LNCAP (cell line): ENCODE data around the gene SMARCA4.

Experiments
- TF ChIP-seq, protein P1 (sequence below): fragments of 450-650 bp; IDR thresholded peaks from 2 replicates; pipeline ENCODE4 v1.5.1; 2017; ENCODE audit warnings: mild to moderate bottlenecking

Gene SMARCA4

GRCh38 chr19:11091703-11092153 is 130.9 kb downstream of the SMARCA4 start:
- TF ChIP-seq, protein P1, sequence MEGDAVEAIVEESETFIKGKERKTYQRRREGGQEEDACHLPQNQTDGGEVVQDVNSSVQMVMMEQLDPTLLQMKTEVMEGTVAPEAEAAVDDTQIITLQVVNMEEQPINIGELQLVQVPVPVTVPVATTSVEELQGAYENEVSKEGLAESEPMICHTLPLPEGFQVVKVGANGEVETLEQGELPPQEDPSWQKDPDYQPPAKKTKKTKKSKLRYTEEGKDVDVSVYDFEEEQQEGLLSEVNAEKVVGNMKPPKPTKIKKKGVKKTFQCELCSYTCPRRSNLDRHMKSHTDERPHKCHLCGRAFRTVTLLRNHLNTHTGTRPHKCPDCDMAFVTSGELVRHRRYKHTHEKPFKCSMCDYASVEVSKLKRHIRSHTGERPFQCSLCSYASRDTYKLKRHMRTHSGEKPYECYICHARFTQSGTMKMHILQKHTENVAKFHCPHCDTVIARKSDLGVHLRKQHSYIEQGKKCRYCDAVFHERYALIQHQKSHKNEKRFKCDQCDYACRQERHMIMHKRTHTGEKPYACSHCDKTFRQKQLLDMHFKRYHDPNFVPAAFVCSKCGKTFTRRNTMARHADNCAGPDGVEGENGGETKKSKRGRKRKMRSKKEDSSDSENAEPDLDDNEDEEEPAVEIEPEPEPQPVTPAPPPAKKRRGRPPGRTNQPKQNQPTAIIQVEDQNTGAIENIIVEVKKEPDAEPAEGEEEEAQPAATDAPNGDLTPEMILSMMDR, result no peak

DNA sequence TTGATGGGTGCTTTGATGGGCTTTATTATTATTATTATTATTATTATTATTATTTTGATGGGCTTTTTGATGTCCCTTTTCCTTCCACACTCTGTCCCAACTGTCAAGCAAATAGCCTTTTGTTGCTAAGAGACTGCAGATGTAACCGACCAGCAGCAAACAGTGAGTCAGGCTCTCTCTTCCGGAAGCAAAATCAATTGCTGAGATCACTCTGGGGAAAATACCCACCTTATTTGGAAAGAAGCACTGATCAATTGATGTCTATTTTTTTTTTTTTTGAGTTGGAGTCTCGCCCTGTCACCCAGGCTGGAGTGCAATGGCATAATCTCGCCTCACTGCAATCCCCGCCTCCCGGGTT is 131.3 kb downstream of the SMARCA4 start:
- TF ChIP-seq, protein P1, result no peak

DNA sequence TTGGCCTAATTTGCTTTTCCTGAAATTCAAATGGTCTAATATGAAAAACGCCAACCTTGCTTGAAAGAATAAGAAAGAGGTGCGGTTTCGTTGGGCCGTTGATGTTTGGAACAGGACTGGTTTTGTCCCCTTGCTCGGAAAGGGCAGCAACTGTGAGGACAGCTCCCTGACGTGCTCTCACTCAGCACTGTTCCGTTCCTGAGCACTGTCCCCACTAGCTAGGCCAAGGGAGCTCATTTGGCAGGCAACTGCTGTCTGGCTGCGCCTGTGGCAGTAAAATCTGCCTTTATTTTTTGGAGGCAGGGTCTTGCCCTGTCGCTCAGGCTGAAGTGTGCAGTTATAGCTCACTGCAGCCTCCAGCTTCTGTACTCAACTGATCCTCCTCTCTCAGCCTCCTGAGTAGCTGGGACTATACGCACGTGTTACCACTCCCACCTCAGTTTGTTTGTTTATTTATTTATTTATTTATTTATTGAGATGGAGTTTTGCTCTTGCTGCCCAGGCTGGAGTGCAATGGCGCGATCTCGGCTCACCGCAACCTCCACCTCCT is 132.9 kb downstream of the SMARCA4 start:
- TF ChIP-seq, protein P1, result no peak

- TF ChIP-seq, protein P1, result no peak
These were observed 133.7 kb downstream of the SMARCA4 start for GRCh38 chr19:11094520-11094894.

- TF ChIP-seq, protein P1, result no peak
These were observed 135.5 kb downstream of the SMARCA4 start for GRCh38 chr19:11096210-11096841.

- TF ChIP-seq, protein P1, result no peak
These were observed 137.5 kb downstream of the SMARCA4 start for GRCh38 chr19:11098327-11098726.

GRCh38 chr19:11098861-11099260 is 138.0 kb downstream of the SMARCA4 start:
- TF ChIP-seq, protein P1, result no peak
